Islet precursor cell (in vitro differentiated cells): ENCODE data around the gene CCDC93.

Experiments
- DNase-seq: peaks from one replicate; pipeline ENCODE4 v3.0.0-alpha.2; 2018

Gene CCDC93

GRCh38 chr2:118013724-118014491 is at the start of gene CCDC93:
Gene CCDC93, minus strand, starts transcription at chr2:118014070. Its CDS starts 75 bp downstream, at chr2:118013995.
- DNase-seq: peak; percentile 93

- no peak for DNase-seq
These were observed 48.8 kb upstream of the CCDC93 start for GRCh38 chr2:118062669-118063068.

GRCh38 chr2:118062048-118062447 is 48.2 kb upstream of the CCDC93 start:
- DNase-seq: no peak

GRCh38 chr2:118061135-118061955 is 47.5 kb upstream of the CCDC93 start:
- DNase-seq: no peak

DNA sequence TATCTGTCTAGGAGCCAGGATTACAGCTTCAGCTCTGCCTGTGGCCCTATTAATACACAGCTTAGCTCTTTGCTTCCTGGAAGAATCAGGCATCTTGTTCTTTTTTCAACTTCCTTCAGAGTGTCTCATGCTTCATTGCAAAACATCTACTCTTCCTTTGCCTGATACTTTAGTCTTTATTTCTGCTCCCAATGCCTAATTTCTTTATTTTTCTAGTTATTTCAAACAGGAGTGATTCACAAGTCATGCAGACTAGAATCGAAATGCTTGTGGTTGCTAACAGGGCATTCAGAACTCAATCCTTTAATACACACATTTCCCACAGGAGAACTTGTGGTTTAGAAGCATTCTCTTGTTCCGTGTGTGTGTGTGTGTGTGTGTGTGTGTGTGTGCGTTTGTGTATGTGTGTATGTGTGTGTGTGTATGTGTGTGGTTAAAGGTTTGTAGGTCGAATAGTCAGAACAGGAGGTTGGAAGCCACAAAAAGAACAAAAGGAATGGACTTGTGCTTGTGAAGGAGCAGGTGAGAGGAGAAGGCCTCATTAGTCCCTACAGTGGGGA is 46.1 kb upstream of the CCDC93 start:
- no peak for DNase-seq

- no peak for DNase-seq
These were observed 45.1 kb upstream of the CCDC93 start for GRCh38 chr2:118058951-118059350.

DNA sequence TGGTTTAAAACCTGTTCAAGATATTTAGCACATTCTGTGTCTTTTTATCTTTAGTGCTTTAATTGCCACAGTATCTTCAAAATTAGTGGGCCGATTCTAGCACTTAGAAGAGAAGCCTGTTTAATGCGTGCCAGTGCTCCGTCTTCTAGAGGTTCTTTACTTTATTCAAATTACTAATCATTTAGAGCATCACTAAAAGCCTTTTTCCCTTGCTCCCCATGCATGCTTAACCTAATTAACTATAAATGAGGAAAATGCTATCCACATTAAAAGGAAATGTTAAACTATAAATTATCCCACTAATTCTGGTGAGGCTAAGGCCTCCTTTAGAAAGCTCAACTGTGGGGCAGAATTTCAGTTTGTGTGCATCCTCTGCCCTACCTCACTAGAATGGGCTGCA is 42.9 kb upstream of the CCDC93 start:
- no peak for DNase-seq

DNA sequence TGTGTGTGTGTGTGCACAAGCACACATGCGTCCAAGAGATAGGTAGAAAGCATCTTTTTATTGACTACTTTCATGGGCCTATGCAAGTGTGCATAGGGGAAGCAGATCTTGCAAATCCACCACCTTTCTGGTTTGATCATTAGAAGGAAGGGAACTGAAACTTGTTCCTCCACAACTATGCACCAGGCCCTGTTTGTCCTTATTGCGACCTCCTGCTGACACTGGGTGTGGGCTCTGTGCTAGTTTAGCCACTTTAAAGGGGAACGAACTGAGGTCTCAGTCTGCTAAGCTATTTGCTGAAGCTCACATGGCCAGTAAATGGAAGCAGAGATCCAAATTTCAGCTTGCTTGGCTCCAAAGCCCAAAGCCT is 42.3 kb upstream of the CCDC93 start:
- DNase-seq: no peak

DNA sequence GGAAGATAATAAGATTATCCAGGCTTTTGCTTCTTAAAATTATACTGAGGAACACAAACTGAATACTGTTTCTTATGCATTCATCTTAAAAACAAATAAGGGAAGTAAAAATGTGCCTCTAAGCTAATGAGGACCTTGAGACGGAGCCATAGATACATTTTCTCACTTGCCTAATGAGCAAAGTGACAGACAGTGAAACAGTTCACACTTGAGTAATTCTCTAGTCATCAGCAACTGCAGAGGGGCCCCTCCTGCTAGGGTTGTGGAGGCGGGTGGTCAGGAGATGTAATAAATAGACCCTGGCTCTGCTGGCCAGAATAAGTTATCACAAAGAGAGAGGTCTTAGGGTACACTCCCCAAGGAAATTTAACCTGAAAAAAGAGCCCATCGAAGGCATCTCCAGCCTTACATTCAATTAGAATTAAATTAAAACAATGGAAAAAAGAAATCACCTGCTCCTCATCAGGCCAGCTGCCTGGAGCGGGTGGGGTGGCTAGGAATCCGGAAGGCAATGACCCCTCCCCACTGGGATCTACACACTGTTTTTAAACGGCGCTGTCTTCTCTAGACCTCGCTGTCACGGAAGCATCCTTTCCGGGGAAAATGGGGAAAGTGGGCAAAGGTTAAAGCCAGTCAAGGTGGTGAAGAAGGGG is 41.8 kb upstream of the CCDC93 start:
- DNase-seq: no peak

- no peak for DNase-seq
These were observed 40.5 kb upstream of the CCDC93 start for GRCh38 chr2:118054213-118055008.

DNA sequence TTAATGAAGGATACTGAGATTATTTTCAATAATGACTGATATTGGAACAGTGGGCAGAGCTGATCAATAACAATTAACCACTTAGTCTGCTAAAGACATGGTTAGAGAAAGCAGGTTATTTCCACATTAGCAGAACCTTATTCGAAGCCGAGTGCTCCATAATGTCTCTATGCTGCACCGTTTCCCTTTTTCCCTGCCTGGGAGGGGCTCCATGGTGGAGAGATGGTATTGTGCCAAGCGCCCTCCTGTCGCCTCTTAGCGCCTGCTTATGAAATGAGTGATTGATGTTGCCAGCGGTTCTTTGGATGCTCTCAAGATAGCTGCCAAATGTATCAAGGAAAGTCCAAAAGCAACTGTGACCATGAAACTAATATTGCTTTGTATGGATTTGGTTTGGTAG is 39.8 kb upstream of the CCDC93 start:
- no peak for DNase-seq

- DNase-seq: no peak
These were observed 38.6 kb upstream of the CCDC93 start for GRCh38 chr2:118052474-118052873.

DNA sequence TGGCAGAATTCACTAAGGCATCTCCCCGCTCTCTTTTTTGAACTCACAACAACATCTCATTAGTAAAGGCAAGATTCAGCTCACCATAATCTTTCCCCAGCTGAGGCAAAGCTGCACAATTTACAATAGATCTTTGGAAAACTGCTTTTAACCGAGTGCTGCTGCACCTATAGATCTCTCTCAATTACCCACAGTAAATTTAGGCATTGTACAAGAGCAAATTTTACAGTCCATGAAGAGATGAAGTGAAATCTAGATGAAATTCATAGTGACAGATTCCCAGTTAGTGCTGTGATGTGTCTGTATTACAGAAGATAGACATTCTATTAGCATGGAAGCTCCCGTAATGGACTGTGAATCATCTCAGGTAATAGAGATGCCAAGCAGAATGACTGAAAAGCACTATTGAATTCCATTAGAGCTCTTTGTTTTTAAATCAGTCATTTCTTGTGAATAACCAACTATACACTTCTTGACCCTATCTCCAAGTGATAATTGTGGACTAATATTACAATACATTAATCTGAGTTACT is 38.0 kb upstream of the CCDC93 start:
- no peak for DNase-seq

DNA sequence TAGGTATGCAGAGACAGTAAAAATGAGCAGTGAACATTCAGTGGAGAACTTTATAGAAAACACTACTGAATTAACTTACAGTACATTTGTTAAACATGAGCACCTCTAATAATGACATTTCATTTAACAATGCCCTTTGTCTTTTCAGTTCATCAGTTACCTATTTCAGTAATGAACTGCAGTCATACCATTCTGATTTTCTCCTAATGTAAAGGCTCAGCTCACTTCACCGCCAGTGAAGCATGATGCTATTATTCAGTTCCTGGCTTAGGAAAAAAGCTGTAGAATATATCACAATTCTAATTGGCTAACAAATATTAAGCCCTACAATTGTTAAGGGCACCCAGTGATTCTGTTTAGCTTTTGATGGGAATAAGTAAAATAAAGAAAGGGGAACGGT is 37.1 kb upstream of the CCDC93 start:
- DNase-seq: no peak

GRCh38 chr2:118050386-118050785 is 36.5 kb upstream of the CCDC93 start:
- no peak for DNase-seq

GRCh38 chr2:118049816-118050140 is 35.9 kb upstream of the CCDC93 start:
- DNase-seq: no peak

GRCh38 chr2:118049140-118049815 is 35.4 kb upstream of the CCDC93 start:
- no peak for DNase-seq

GRCh38 chr2:118048401-118048800 is 34.5 kb upstream of the CCDC93 start:
- DNase-seq: no peak

GRCh38 chr2:118047380-118047826 is 33.5 kb upstream of the CCDC93 start:
- DNase-seq: no peak

DNA sequence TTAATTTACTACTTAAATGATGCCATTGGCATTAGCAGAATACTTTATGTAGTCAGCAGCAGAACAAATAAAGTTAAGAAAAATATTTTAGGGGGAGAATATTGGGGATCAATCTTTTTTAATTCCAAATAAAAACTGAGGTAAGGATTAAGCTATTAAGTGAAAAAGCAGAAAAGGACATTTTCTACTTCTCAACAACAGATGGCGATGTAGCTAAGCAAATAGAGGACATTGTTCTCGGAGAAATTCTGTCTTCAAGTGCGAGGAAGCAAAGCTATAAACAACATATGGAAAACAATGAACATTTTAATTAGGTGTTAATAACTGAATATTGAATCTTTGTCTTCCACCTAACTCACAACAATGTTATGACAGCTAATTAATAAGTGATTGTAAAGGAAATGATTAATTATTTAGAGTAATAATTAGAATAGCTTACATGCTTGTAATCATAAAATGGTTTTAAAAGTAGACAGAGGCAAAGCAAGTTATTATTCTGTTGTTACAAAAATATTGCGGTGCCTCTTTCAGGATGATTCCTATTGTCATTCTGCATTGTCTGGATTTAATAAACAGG is 32.9 kb upstream of the CCDC93 start:
- DNase-seq: no peak

- DNase-seq: no peak
These were observed 31.4 kb upstream of the CCDC93 start for GRCh38 chr2:118045286-118045685.
